ENCODE results near the gene EXOC3L2. TPM values are rescaled to one million over a fixed set of nuclear protein-coding genes. Genes with fewer than 3 reads are reported as not detected.

Gene EXOC3L2
- total RNA-seq, 1 donor from 2014 or later: not detected

GRCh38 chr19:45250216-45250831 is 5.1 kb upstream of the EXOC3L2 start:
- H3K36me3 ChIP-seq (ENCODE audit: control insufficient read depth, insufficient read depth, low read length): peaks cover 6% of the 10 kb centered on the region
- TF ChIP-seq CTCF (IDR thresholded peaks at IDR 0.05; ENCODE audit: insufficient read depth, low read length, severe bottlenecking): no peak
- no peak for FAIRE-seq
- peak overlapping the region; percentile 78 for H3K4me3 ChIP-seq (ENCODE audit: low read depth, low read length)
- no peaks in the 10 kb centered on the region for H3K27me3 ChIP-seq (ENCODE audit: control insufficient read depth, insufficient read depth, low read length)
- peak; percentile 38 for DNase-seq (ENCODE audit: low read depth)

- TF ChIP-seq CTCF (IDR thresholded peaks at IDR 0.05; ENCODE audit: insufficient read depth, low read length, severe bottlenecking): no peak
- Histone ChIP-seq H3K36me3 (ENCODE audit: control insufficient read depth, insufficient read depth, low read length) (peaks cover 3% of the 10 kb centered on the region), H3K27me3 (ENCODE audit: control insufficient read depth, insufficient read depth, low read length) (no peaks in the 10 kb centered on the region), H3K4me3 (ENCODE audit: low read depth, low read length) (no peak overlapping the region)
- no peak for DNase-seq (ENCODE audit: low read depth)
- no peak for FAIRE-seq
Measured at GRCh38 chr19:45249261-45250033, 4.2 kb upstream of the EXOC3L2 start.

- no peaks in the 10 kb centered on the region for H3K27me3 ChIP-seq (ENCODE audit: control insufficient read depth, insufficient read depth, low read length)
- no peak for TF ChIP-seq CTCF (IDR thresholded peaks at IDR 0.05; ENCODE audit: insufficient read depth, low read length, severe bottlenecking)
- FAIRE-seq: no peak
- no peak overlapping the region for H3K4me3 ChIP-seq (ENCODE audit: low read depth, low read length)
- DNase-seq (ENCODE audit: low read depth): no peak
- H3K36me3 ChIP-seq (ENCODE audit: control insufficient read depth, insufficient read depth, low read length): no peaks in the 10 kb centered on the region
Measured at GRCh38 chr19:45247136-45247535, 1.9 kb upstream of the EXOC3L2 start.

GRCh38 chr19:45245826-45246225 is 619 bp upstream of the EXOC3L2 start:
- FAIRE-seq (no peak), DNase-seq (ENCODE audit: low read depth) (no peak)
- no peaks in the 10 kb centered on the region for H3K36me3 ChIP-seq (ENCODE audit: control insufficient read depth, insufficient read depth, low read length)
- no peak overlapping the region for H3K4me3 ChIP-seq (ENCODE audit: low read depth, low read length)
- TF ChIP-seq CTCF (IDR thresholded peaks at IDR 0.05; ENCODE audit: insufficient read depth, low read length, severe bottlenecking): no peak
- no peaks in the 10 kb centered on the region for H3K27me3 ChIP-seq (ENCODE audit: control insufficient read depth, insufficient read depth, low read length)

- FAIRE-seq (no peak), DNase-seq (ENCODE audit: low read depth) (no peak)
- no peak for TF ChIP-seq CTCF (IDR thresholded peaks at IDR 0.05; ENCODE audit: insufficient read depth, low read length, severe bottlenecking)
- Histone ChIP-seq H3K27me3 (ENCODE audit: control insufficient read depth, insufficient read depth, low read length) (no peaks in the 10 kb centered on the region), H3K36me3 (ENCODE audit: control insufficient read depth, insufficient read depth, low read length) (no peaks in the 10 kb centered on the region), H3K4me3 (ENCODE audit: low read depth, low read length) (no peak overlapping the region)
Measured at GRCh38 chr19:45244133-45244794, 943 bp downstream of the EXOC3L2 start.

All from bronchial epithelial cell (primary cell).